Ovary (tissue), 9 donors: ENCODE data around the gene IL23R. TPM values are rescaled to one million over a fixed set of nuclear protein-coding genes. Genes with fewer than 3 reads are reported as not detected.

Experiments
- DNase-seq, 5 donors: peaks; one replicate each; pipeline ENCODE4 v3.0.0-alpha.2; 2019 to 2020
- H3K27ac ChIP-seq, 2 donors: fragments of 200-600 bp; one replicate each; pipeline versions ENCODE4 v1.5.1 to v1.8.0; 2019 to 2022
- H3K27me3 ChIP-seq: fragments of 200-600 bp; one replicate; pipeline ENCODE4 v1.8.0; 2022
- H3K36me3 ChIP-seq: fragments of 200-600 bp; sonication (generic); one replicate; pipeline ENCODE4 v1.5.1; 2019
- H3K4me1 ChIP-seq: one replicate; pipeline ENCODE4 v1.8.1; 2013; ENCODE audit warnings: mild to moderate bottlenecking, moderate library complexity; ENCODE audit not compliant: insufficient read depth
- H3K4me3 ChIP-seq: fragments of 200-600 bp; sonication (generic); one replicate; pipeline ENCODE4 v1.5.1; 2017
- H3K9me3 ChIP-seq, 2 donors: fragments of 200-600 bp in 1 of 2; sonication (generic) in 1 of 2; one replicate each; pipeline versions ENCODE4 v1.5.1 to v1.8.1; 2013 to 2019; ENCODE audit warnings: mild to moderate bottlenecking in 1 of 2, moderate library complexity in 1 of 2
- CTCF ChIP-seq, 3 donors: fragments of 450-650 bp in 2 of 3; fragments of 200-600 bp in 1 of 3; IDR thresholded peaks; one replicate each; pipeline versions ENCODE4 v1.5.1 to v1.8.0; 2016 to 2022; ENCODE audit warnings: antibody characterized with exemption in 3 of 3, mild to moderate bottlenecking in 1 of 3
- EP300 ChIP-seq: sonication (generic); formaldehyde crosslinking; IDR thresholded peaks from one replicate; pipeline ENCODE4 v1.6.1; 2017; ENCODE audit warnings: antibody characterized with exemption
- POLR2A ChIP-seq: fragments of 450-650 bp; IDR thresholded peaks from one replicate; pipeline ENCODE4 v1.6.1; 2017; ENCODE audit warnings: antibody characterized with exemption, mild to moderate bottlenecking, moderate library complexity
- WGBS, 3 donors: extraction: QIAGEN DNeasy Blood & Tissue Kit in 1 of 3; methylation state at CpG; one replicate each; pipeline versions ENCODE4 v1.1.5 to v1.1.7; 2013 to 2017; 5-methylcytosine and 5-hydroxymethylcytosine counted together
- intact Hi-C, 4 donors: fragments of 100-400 bp; cut with DNase I; formaldehyde crosslinking; loops; one replicate each; pipeline versions ENCODE4 v1.11.0 to v1.15.1; 2022 to 2023
- polyA plus RNA-seq, 2 donors: library from polyadenylated mRNA; stranded (reverse); fragments of 200-250 nt in 1 of 2; fragments of 350-450 nt in 1 of 2; fragmentation: Illumina TruSeq in 1 of 2; extraction: RNeasy Lipid Tissue Mini Kit (QIAGEN cat#74804) in 1 of 2; gene quantifications; one replicate each; pipeline ENCODE4 v1.2.3, GENCODE V29; 2013 to 2014
- total RNA-seq, 7 donors: library from RNA; depleted of rRNA in 2 of 7; stranded (reverse); fragments of >200 nt in 2 of 7; fragmentation: NEBNext Ultra II Directional in 3 of 7; extraction: Animal tissue kit (Norgen Biotek cat#: 25700) in 3 of 7; gene quantifications; one replicate each; pipeline versions ENCODE4 v1.1.0 to v1.2.4, GENCODE V29; 2016 to 2023
- donor health status: DM: no; HTN: no; CAD: no; lungs with moderate emphysema.
- donor health status: DM: no; HTN: no; CAD: no.
- donor health status: Bipolar disorder and iron deficiency.
- donor health status: DM: yes; HTN: yes; CAD: no.
- donor health status: DM: no; HTN: no; CAD: no.
- donor health status: DM: yes; HTN: yes; CAD: no.

Gene IL23R
- total and polyA plus RNA-seq, 9 donors: 0.02 to 0.68 TPM; not detected in 7

GRCh38 chr1:67171574-67171955 is 5.3 kb downstream of the IL23R start:
- Histone ChIP-seq H3K27me3 (no peaks in the 10 kb centered on the region), H3K4me3 (no peak overlapping the region), H3K27ac (no peak overlapping the region), H3K36me3 (no peaks in the 10 kb centered on the region), H3K4me1 (no peaks in the 10 kb centered on the region), H3K9me3 (no peaks in the 10 kb centered on the region)
- DNase-seq: no peak
- WGBS, 3 donors: 72 to 79% (median 75%) methylated on average over 2 of the region's 2 CpGs
- intact Hi-C loops: no loop called here
- TF ChIP-seq POLR2A (no peak), CTCF (IDR thresholded peaks at IDR 0.05) (no peak), EP300 (no peak)

GRCh38 chr1:67171978-67172377 is 5.7 kb downstream of the IL23R start:
- H3K27ac ChIP-seq: no peak overlapping the region
- intact Hi-C loops: no loop called here
- 73 to 92% (median 75%) methylated on average over 1 of the region's 1 CpG for WGBS, 3 donors

GRCh38 chr1:67173988-67174387 is 7.7 kb downstream of the IL23R start:
- Histone ChIP-seq H3K27ac (no peak overlapping the region), H3K27me3 (no peaks in the 10 kb centered on the region), H3K4me1 (no peaks in the 10 kb centered on the region), H3K4me3 (no peak overlapping the region), H3K9me3 (no peaks in the 10 kb centered on the region), H3K36me3 (no peaks in the 10 kb centered on the region)
- TF ChIP-seq EP300 (no peak), CTCF (IDR thresholded peaks at IDR 0.05) (no peak), POLR2A (no peak)
- DNase-seq: no peak
- intact Hi-C loops: no loop called here

More at GRCh38 chr1:67171978-67172377, 5.7 kb downstream of the IL23R start:
- Histone ChIP-seq H3K36me3 (no peaks in the 10 kb centered on the region), H3K9me3 (no peaks in the 10 kb centered on the region), H3K4me1 (no peaks in the 10 kb centered on the region), H3K27me3 (no peaks in the 10 kb centered on the region), H3K4me3 (no peak overlapping the region)
- no peak for DNase-seq
- TF ChIP-seq EP300 (no peak), CTCF (IDR thresholded peaks at IDR 0.05) (no peak), POLR2A (no peak)

- H3K27me3 ChIP-seq: no peaks in the 10 kb centered on the region
- no peaks in the 10 kb centered on the region for H3K4me1 ChIP-seq
- no peaks in the 10 kb centered on the region for H3K36me3 ChIP-seq
- DNase-seq: no peak
- H3K27ac ChIP-seq: no peak overlapping the region
- TF ChIP-seq EP300 (no peak), CTCF (IDR thresholded peaks at IDR 0.05) (no peak), POLR2A (no peak)
- WGBS, 3 donors: 74 to 82% (median 78%) methylated on average over 2 of the region's 2 CpGs
- H3K4me3 ChIP-seq: no peak overlapping the region
- intact Hi-C loops: no loop called here
- H3K9me3 ChIP-seq: no peaks in the 10 kb centered on the region
Observed at GRCh38 chr1:67174716-67175284, 8.5 kb downstream of the IL23R start.
